ENCODE measurements around the gene SMIM1.

DNA sequence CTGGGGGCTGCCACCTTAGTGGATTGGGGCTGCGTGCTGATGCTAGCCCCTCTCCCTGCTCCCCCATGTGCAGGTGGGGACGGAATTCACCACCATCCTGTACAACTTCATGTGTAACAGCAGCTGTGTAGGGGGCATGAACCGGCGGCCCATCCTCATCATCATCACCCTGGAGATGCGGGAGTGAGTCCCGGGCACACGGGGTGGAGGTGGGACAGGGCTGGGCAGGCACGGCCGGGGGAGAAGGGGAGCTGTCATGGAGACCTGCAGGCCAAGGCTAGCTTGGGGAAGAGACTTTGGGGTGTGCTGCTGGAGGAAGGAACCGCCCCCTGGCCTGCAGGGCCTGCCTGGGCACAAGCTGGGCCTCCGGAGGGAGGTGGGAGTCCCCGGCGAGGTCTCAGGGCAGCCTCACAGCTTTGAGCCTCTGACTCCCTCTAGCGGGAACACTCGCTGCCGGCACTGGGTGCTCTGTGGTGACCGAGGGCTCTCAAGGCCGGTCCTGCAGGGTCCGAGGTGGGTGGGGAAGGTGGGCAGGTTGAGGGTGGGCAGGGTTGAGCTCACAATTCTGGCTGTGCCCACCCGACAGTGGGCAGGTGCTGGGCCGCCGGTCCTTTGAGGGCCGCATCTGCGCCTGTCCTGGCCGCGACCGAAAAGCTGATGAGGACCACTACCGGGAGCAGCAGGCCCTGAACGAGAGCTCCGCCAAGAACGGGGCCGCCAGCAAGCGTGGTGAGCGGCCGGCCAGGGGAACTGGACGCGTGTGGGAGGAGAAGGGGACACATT is 45.3 kb upstream of the SMIM1 start:
- TF ChIP-seq, protein P1, sequence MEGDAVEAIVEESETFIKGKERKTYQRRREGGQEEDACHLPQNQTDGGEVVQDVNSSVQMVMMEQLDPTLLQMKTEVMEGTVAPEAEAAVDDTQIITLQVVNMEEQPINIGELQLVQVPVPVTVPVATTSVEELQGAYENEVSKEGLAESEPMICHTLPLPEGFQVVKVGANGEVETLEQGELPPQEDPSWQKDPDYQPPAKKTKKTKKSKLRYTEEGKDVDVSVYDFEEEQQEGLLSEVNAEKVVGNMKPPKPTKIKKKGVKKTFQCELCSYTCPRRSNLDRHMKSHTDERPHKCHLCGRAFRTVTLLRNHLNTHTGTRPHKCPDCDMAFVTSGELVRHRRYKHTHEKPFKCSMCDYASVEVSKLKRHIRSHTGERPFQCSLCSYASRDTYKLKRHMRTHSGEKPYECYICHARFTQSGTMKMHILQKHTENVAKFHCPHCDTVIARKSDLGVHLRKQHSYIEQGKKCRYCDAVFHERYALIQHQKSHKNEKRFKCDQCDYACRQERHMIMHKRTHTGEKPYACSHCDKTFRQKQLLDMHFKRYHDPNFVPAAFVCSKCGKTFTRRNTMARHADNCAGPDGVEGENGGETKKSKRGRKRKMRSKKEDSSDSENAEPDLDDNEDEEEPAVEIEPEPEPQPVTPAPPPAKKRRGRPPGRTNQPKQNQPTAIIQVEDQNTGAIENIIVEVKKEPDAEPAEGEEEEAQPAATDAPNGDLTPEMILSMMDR (IDR thresholded peaks at IDR 0.05), result peak in 2 of 6 experiments; percentile 7 to 12
- TF ChIP-seq POLR2A (IDR thresholded peaks at IDR 0.05), result no peak
